ENCODE results near the gene PROB1. TPM values are rescaled to one million over a fixed set of nuclear protein-coding genes. Genes with fewer than 3 reads are reported as not detected.

PROB1 gene
- total and polyA plus RNA-seq, 9 of the 15 experiments (the other 6 are each of a cell fraction or from before 2014, with no cell fraction given): 0.01 to 1.8 (median 0.47) TPM

GRCh38 chr5:139431706-139432105 is 36.8 kb upstream of the PROB1 start (continued):
- TF ChIP-seq ZBTB33 (CRISPR knock-in tag; IDR thresholded peaks at IDR 0.05): no peak
- TF ChIP-seq VEZF1 (CRISPR knock-in tag; IDR thresholded peaks at IDR 0.05): no peak
- no peak for TF ChIP-seq HLTF (IDR thresholded peaks at IDR 0.05)

GRCh38 chr5:139430015-139430414 is 35.1 kb upstream of the PROB1 start:
- Histone ChIP-seq H4K20me1 (replicated peaks; ENCODE audit: control insufficient read depth, insufficient read depth, low read length) (no peaks in the 10 kb centered on the region), H3K79me2 (ENCODE audit: control insufficient read depth, insufficient read depth, low read length) (no peaks in the 10 kb centered on the region), H3K36me3 (ENCODE audit: control insufficient read depth, insufficient read depth, low read length) (no peaks in the 10 kb centered on the region), H3K4me2 (ENCODE audit: insufficient read depth, low read length) (no peak overlapping the region), H3K4me1 (replicated peaks in 1 of 2; ENCODE audit: control insufficient read depth in 2 of 2, insufficient read depth in 2 of 2, low read length in 2 of 2) (peaks cover 0 to 5% of the 10 kb centered on the region in 2 experiments; a peak in 1 of 5 replicates), H3K27me3 (ENCODE audit: control insufficient read depth in 2 of 2, insufficient read depth in 2 of 2, low read length in 2 of 2) (no peaks in the 10 kb centered on the region), H3K4me3 (no peak overlapping the region), H3K9me1 (ENCODE audit: control insufficient read depth, insufficient read depth, low read length) (no peaks in the 10 kb centered on the region), H3K27ac (ENCODE audit: extremely low read depth, low read depth, low read length) (no peak overlapping the region), H2AFZ (ENCODE audit: low read depth, low read length) (no peak overlapping the region), H3K9ac (ENCODE audit: insufficient read depth in 1 of 2, low read depth in 2 of 2, low read length in 2 of 2) (no peak overlapping the region), H3K9me3 (replicated peaks; ENCODE audit: control insufficient read depth, insufficient read depth, low read depth, low read length) (no peaks in the 10 kb centered on the region)
- intact Hi-C loops (cut with micrococcal nuclease): no loop called here
- TF ChIP-seq ZSCAN32 (CRISPR knock-in tag; IDR thresholded peaks at IDR 0.05) (no peak), ZBTB12 (CRISPR knock-in tag; IDR thresholded peaks at IDR 0.05) (no peak), OTX1 (CRISPR knock-in tag; IDR thresholded peaks at IDR 0.05) (no peak), ATF3 (IDR thresholded peaks at IDR 0.05) (peak; percentile 50; the same call in 1 of the 2 replicates), ATF3 (CRISPR knock-in tag; conservative IDR thresholded peaks at IDR 0.05) (no peak)
- POLR2A ChIA-PET: interaction anchor here (0.6 to 1.5 kb wide), 4 partner anchors 9 to 73 kb away, joined by 3 to 5 read pairs (median 4); partner anchors contain the start of gene DNAJC18
- in situ Hi-C loops (cut with MboI): no loop called here
- BruUV-seq (replicated peaks): no TSS peak
- FAIRE-seq (no peak), DNase-seq (ENCODE audit: extremely low read depth in 1 of 4, low spot score in 3 of 4) (no peak), ATAC-seq (no peak)
- WGBS (ENCODE audit: insufficient coverage, low coverage, missing lambda C conversion rate): 36% methylated on average over 2 of the region's 2 CpGs
- CTCF ChIA-PET (ENCODE audit: low intra/inter-chr PET ratio): no interaction called here
